ENCODE measurements around the gene TET2.

TET2 gene

DNA sequence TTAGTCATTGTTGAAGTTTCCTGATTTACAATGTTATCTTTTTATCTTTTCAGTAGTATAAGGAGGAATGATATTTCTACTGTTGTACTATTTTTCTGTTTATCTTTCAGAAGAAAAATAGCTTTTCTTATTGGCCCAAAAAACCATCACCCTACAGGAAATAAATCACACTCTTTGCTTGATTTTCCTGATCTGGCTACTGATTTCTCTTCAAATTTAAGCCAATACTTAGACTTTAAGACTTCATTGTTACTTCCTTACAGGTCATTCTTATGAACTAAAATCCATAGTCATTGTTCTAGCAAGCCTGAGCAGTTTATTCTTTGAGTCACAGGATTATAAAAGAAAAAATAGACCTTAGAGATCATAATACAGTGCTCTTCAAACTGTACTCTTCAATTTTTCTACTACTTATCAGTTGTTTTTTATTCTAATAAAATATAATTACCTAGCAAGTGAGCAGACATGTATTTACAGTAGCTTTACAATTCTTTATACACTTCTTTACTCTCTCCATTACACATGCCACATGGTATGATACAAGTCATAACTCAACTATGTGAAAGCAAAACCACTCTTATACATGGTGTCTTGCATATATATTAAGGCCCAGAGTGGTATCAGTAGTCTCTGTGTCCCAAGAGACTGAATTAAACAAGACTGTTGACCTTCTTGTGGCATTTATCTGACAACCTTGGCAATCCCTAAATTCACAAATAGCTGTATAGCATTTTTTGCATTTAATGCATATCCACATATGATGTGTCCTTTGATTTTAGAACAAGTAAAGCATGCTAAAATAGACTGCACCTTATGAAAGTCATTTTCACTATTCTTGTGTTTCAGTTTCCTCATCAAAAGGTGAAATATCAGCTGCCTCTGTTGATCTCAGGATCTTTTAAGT, 47.9 kb downstream of the TET2 start:
- no peak overlapping the region for H3K27ac ChIP-seq
- TF ChIP-seq, protein P1, sequence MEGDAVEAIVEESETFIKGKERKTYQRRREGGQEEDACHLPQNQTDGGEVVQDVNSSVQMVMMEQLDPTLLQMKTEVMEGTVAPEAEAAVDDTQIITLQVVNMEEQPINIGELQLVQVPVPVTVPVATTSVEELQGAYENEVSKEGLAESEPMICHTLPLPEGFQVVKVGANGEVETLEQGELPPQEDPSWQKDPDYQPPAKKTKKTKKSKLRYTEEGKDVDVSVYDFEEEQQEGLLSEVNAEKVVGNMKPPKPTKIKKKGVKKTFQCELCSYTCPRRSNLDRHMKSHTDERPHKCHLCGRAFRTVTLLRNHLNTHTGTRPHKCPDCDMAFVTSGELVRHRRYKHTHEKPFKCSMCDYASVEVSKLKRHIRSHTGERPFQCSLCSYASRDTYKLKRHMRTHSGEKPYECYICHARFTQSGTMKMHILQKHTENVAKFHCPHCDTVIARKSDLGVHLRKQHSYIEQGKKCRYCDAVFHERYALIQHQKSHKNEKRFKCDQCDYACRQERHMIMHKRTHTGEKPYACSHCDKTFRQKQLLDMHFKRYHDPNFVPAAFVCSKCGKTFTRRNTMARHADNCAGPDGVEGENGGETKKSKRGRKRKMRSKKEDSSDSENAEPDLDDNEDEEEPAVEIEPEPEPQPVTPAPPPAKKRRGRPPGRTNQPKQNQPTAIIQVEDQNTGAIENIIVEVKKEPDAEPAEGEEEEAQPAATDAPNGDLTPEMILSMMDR (conservative IDR thresholded peaks at IDR 0.05): no peak

DNA sequence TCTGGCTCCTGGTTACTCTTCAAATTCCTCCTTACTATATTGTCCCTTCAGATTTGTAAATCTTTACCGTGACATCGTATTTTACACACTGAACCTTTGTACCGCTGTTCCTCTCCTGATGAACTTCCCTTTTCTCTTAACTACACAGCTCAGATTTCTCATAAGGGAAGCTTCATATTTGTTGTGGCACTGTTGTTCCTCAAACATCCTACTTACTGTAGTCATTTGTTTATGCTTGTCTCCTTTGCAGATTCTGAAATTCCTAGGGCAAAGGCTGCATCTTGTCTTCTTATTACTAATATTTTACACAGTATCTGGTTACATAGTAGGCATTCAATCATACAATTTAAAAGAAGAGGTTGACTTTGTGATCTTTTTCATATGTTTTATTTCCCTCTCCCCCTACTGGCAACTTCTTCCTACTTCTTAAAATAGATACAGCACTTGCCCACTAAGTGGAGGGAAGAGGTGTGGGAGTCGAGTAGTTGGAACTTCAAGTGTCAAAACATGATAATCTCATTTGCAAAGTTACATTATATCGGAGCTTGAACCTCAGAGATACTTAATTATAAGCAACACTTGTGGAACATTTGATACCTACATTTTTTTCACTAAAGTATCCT, 50.0 kb downstream of the TET2 start:
- no peak overlapping the region for H3K27ac ChIP-seq
- TF ChIP-seq, protein P1 (conservative IDR thresholded peaks at IDR 0.05): no peak; the same call in 1 of the 2 replicates

DNA sequence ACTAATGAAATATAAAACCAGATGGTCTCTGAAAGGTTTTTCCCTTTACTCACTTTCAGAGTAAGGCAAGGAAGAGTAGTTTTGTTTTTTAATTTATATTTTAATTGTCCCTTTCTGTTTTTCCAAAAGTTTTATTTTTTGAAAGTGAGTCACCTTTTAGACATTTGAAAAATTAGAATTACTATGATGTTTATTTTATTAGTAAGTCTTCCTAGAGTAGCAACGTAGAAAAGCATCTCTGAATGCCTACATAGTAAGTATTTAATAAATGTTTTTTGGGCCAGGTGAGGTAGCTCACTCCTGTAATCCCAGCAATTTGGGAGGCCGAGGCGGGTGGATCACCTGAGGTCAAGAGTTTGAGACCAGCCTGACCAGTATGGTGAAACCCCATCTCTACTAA, 51.1 kb downstream of the TET2 start:
- no peak overlapping the region for H3K27ac ChIP-seq
- TF ChIP-seq, protein P1 (conservative IDR thresholded peaks at IDR 0.05): no peak

DNA sequence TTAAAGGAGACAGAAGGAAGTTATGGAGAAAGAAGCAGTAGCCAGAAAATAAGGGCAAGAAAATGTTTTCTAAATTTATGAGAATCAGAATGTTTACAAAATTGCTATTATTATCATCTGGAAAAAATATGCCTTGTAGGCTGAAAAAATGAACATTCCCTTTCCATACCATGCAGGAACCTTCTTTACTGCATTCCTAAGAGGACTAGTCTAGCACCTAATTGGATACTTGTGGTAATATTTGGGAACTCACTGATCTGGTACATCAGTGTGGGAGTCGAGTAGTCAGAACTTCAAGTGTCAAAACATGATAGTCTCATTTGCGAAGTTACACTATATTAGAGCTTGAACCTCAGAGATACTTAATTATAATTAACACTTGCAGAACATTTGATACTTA, 51.9 kb downstream of the TET2 start:
- TF ChIP-seq, protein P1 (conservative IDR thresholded peaks at IDR 0.05): no peak

DNA sequence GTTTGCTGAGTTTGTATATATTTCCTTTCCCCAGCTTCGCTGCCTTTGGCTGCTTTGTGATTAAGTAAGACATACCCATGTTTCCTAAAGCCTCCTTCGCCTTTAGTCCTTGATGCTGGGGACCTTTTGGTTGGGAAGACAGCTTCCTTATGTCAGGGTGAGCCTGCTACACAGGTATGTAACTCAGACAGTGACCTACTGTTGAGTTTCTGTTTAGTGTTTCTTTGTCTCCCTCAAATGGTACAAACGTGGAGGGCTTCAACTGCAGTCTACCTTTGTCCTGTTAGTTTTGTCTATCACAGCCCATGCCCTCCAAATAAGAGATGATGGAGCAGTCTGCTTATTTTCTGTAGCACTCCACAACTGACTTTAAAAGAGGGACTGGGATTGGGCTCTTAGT, 59.5 kb downstream of the TET2 start:
- H3K27ac ChIP-seq: peak overlapping the region; percentile 69; the same call in 1 of the 2 replicates
- TF ChIP-seq, protein P1 (conservative IDR thresholded peaks at IDR 0.05): no peak

More for the DNA sequence above, 51.9 kb downstream of the TET2 start:
- H3K27ac ChIP-seq: no peak overlapping the region

DNA sequence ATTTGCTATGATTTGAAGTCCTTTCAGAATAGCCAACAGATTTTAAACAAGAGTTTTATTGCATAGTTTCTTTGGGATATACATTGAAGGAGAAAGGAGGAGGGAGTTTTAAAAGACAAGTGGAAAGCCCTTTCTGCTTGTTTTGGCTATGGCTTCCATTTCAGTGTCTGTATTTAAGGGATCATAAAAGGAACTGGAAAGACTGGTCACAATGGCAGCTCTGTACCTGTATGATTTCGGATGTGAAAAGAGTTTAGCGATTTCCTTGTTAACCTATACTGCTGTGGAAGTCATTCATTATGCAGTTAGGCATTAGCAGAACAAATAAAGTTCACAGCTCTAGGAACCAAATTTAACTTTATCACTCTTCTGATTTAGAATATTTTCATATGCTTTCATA, 60.7 kb downstream of the TET2 start:
- H3K27ac ChIP-seq: peak overlapping the region; percentile 69
- TF ChIP-seq, protein P1 (conservative IDR thresholded peaks at IDR 0.05): no peak

DNA sequence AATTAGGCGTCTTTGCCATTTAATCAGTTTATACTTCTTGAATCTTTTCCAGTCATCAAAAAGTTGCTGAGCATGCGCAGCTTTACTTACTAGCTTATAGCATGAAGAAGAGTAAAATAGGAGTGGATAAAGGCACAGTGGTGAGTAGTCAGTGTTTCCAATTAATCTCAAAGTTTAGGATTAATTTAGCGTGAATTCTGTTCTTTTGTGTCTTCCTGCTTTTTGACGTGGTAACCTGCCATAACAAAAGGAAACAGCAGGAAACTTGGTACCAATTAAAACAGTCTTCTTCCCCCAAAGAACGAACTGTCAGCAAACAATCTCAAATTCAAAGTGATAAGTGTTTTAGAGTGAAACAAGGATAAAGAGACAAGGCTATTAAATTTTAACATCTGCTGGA, 61.9 kb downstream of the TET2 start:
- H3K27ac ChIP-seq: no peak overlapping the region
- TF ChIP-seq, protein P1 (conservative IDR thresholded peaks at IDR 0.05): no peak

Measured in VCaP (cell line).